Measurements from ENCODE around the gene CIRBP. TPM values are rescaled to one million over a fixed set of nuclear protein-coding genes. Genes with fewer than 3 reads are reported as not detected.

CIRBP gene
- total RNA-seq, 2 experiments from 2014 or later: 167 to 183 TPM

GRCh38 chr19:1256646-1257474 lies 12.3 kb upstream of the CIRBP start:
- peaks cover 44% of the 10 kb centered on the region for H3K4me1 Mint-ChIP-seq (ENCODE audit: low read depth)
- H3K9me3 Mint-ChIP-seq: no peaks in the 10 kb centered on the region
- H3K36me3 Mint-ChIP-seq (ENCODE audit: low read depth): peaks cover 23% of the 10 kb centered on the region
- no peak for DNase-seq
- no peak overlapping the region for H3K4me3 Mint-ChIP-seq
- intact Hi-C loops (cut with micrococcal nuclease): no loop called here
- no peaks in the 10 kb centered on the region for H3K27me3 Mint-ChIP-seq (ENCODE audit: low read depth)
- CTCF ChIA-PET: interaction anchor here (1.5 to 1.9 kb wide), 2 partner anchors 10 to 12 kb away, joined by 6 read pairs; no protein-coding TSS in a partner anchor
- H3K27ac Mint-ChIP-seq: peak overlapping the region; percentile 70

- peak overlapping the region; percentile 42 for H3K4me3 Mint-ChIP-seq
- H3K9me3 Mint-ChIP-seq: no peaks in the 10 kb centered on the region
- intact Hi-C loops (cut with micrococcal nuclease): no loop called here
- CTCF ChIA-PET: no interaction called here
- peak overlapping the region; percentile 97 for H3K27ac Mint-ChIP-seq
- peaks cover 48% of the 10 kb centered on the region for H3K4me1 Mint-ChIP-seq (ENCODE audit: low read depth)
- no peaks in the 10 kb centered on the region for H3K27me3 Mint-ChIP-seq (ENCODE audit: low read depth)
- H3K36me3 Mint-ChIP-seq (ENCODE audit: low read depth): peaks cover 21% of the 10 kb centered on the region
- no peak for DNase-seq
Observed at GRCh38 chr19:1257475-1258162, 11.5 kb upstream of the CIRBP start.

- intact Hi-C loops (cut with micrococcal nuclease): no loop called here
- Mint-ChIP-seq H3K4me3 (peak overlapping the region; percentile 49), H3K27ac (peak overlapping the region; percentile 97), H3K4me1 (ENCODE audit: low read depth) (peaks cover 52% of the 10 kb centered on the region), H3K27me3 (ENCODE audit: low read depth) (no peaks in the 10 kb centered on the region), H3K9me3 (no peaks in the 10 kb centered on the region), H3K36me3 (ENCODE audit: low read depth) (peaks cover 21% of the 10 kb centered on the region)
- DNase-seq: no peak
- CTCF ChIA-PET: no interaction called here
Observed at GRCh38 chr19:1258163-1258492, 11.0 kb upstream of the CIRBP start.

- intact Hi-C loops (cut with micrococcal nuclease): loop anchor here (1.0 kb wide), 1 partner anchor 9 kb away; no protein-coding TSS in a partner anchor
- H3K9me3 Mint-ChIP-seq: no peaks in the 10 kb centered on the region
- peak overlapping the region; percentile 97 for H3K27ac Mint-ChIP-seq
- no peak for DNase-seq
- CTCF ChIA-PET: interaction anchor here (0.7 to 11.1 kb wide), 2 partner anchors 10 to 15 kb away, joined by 3 to 233 read pairs; partner anchors contain the start of genes ATP5F1D and CIRBP
- H3K4me1 Mint-ChIP-seq (ENCODE audit: low read depth): peaks cover 51% of the 10 kb centered on the region
- no peaks in the 10 kb centered on the region for H3K27me3 Mint-ChIP-seq (ENCODE audit: low read depth)
- peak overlapping the region; percentile 92 for H3K4me3 Mint-ChIP-seq
- H3K36me3 Mint-ChIP-seq (ENCODE audit: low read depth): peaks cover 17% of the 10 kb centered on the region
Observed at GRCh38 chr19:1258707-1259205, 10.4 kb upstream of the CIRBP start.

- Mint-ChIP-seq H3K27me3 (ENCODE audit: low read depth) (no peaks in the 10 kb centered on the region), H3K36me3 (ENCODE audit: low read depth) (peaks cover 17% of the 10 kb centered on the region), H3K4me3 (peak overlapping the region; percentile 92), H3K27ac (peak overlapping the region; percentile 97), H3K9me3 (no peaks in the 10 kb centered on the region), H3K4me1 (ENCODE audit: low read depth) (peaks cover 49% of the 10 kb centered on the region)
- peak; percentile 80 for DNase-seq
- intact Hi-C loops (cut with micrococcal nuclease): loop anchor here (1.0 kb wide), 1 partner anchor 10 kb away; no protein-coding TSS in a partner anchor
- CTCF ChIA-PET: interaction anchor here (0.7 to 11.1 kb wide), 2 partner anchors 9 to 16 kb away, joined by 3 to 233 read pairs; partner anchors contain the start of genes ATP5F1D and CIRBP
Observed at GRCh38 chr19:1259206-1259875, 9.8 kb upstream of the CIRBP start.

GRCh38 chr19:1259876-1260748 lies 9.0 kb upstream of the CIRBP start:
- CTCF ChIA-PET: interaction anchor here (11.1 kb wide), 1 partner anchor 16 kb away, joined by 233 read pairs; the partner anchor contains the start of gene ATP5F1D
- Mint-ChIP-seq H3K9me3 (no peaks in the 10 kb centered on the region), H3K27ac (peak overlapping the region; percentile 97), H3K4me1 (ENCODE audit: low read depth) (peaks cover 44% of the 10 kb centered on the region), H3K36me3 (ENCODE audit: low read depth) (peaks cover 11% of the 10 kb centered on the region), H3K27me3 (ENCODE audit: low read depth) (no peaks in the 10 kb centered on the region), H3K4me3 (peak overlapping the region; percentile 92)
- peak; percentile 70 for DNase-seq
- intact Hi-C loops (cut with micrococcal nuclease): loop anchor here (1.0 to 5.0 kb wide), 3 partner anchors 8 to 648 kb away; no protein-coding TSS in a partner anchor

- peaks cover 11% of the 10 kb centered on the region for H3K36me3 Mint-ChIP-seq (ENCODE audit: low read depth)
- peaks cover 51% of the 10 kb centered on the region for H3K4me1 Mint-ChIP-seq (ENCODE audit: low read depth)
- no peaks in the 10 kb centered on the region for H3K9me3 Mint-ChIP-seq
- H3K4me3 Mint-ChIP-seq: peak overlapping the region; percentile 92
- no peaks in the 10 kb centered on the region for H3K27me3 Mint-ChIP-seq (ENCODE audit: low read depth)
- CTCF ChIA-PET: interaction anchor here (0.7 to 11.1 kb wide), 3 partner anchors 8 to 23 kb away, joined by 3 to 233 read pairs (median 3); partner anchors contain the start of gene ATP5F1D
- peak; percentile 97 for DNase-seq
- peak overlapping the region; percentile 97 for H3K27ac Mint-ChIP-seq
- intact Hi-C loops (cut with micrococcal nuclease): loop anchor here (1.0 to 5.0 kb wide), 3 partner anchors 8 to 649 kb away; partner anchors contain the start of gene CIRBP
Observed at GRCh38 chr19:1260749-1261537, 8.2 kb upstream of the CIRBP start.

DNA sequence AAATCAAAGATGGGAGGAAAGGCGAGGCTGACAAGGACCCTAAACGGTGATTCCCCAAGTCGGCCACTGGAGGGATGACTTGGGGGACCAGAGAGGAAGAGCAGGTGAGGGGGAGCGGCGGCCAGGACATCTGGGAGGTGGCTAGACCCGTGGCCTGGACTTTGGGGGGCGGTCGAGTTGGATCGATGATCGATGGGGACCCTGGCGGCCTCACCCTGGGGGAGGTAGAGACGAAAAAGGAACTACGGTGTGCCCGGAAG lies 7.7 kb upstream of the CIRBP start:
- peaks cover 11% of the 10 kb centered on the region for H3K36me3 Mint-ChIP-seq (ENCODE audit: low read depth)
- DNase-seq: no peak
- H3K4me3 Mint-ChIP-seq: peak overlapping the region; percentile 92
- peaks cover 50% of the 10 kb centered on the region for H3K4me1 Mint-ChIP-seq (ENCODE audit: low read depth)
- H3K27ac Mint-ChIP-seq: peak overlapping the region; percentile 94
- no peaks in the 10 kb centered on the region for H3K9me3 Mint-ChIP-seq
- intact Hi-C loops (cut with micrococcal nuclease): loop anchor here (1.0 to 5.0 kb wide), 2 partner anchors 8 to 649 kb away; partner anchors contain the start of gene CIRBP
- H3K27me3 Mint-ChIP-seq (ENCODE audit: low read depth): no peaks in the 10 kb centered on the region
- CTCF ChIA-PET: interaction anchor here (0.7 to 11.1 kb wide), 3 partner anchors 9 to 23 kb away, joined by 3 to 233 read pairs (median 3); partner anchors contain the start of gene ATP5F1D

DNA sequence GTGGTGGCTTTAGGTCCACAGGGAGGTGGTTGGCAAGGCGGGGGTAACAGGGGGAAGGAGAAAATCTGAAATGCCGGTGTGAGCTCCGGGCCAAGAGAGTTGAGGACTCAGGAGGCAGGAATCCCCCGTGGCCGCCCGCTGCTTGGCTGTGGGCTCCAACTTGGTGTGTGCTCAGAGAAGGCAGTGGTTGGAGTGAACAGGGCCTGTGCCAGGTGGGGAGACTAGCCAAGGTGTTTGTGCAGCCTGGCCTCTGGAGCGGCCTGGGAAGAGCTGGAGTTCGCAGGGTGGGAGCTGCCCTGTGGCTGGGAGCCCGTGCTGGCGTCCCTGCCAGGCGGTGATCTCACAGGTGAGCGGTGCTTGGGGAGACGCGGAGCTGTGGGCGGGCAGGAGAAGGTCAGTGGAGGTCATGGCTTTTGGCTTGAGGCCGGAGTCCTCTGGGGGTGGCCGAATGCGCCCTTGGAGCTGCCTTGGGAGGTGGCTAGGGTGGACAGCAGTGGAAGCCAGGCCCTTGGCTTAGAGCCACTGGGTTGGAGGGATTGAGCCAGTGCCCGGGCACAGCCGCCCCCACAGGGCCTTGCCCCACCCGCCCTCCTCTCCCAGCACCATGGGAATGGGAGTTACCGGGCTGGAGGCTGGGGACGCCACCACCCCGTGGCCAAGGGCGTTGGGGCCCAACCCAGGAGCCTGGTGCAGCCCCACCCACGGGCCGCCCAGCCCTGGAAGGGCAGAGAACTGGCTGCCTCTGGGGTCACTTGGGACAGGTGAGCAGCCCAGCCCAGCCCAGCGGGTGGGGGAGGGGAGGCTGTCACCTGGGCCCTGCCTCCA lies 7.1 kb upstream of the CIRBP start:
- H3K4me1 Mint-ChIP-seq (ENCODE audit: low read depth): peaks cover 50% of the 10 kb centered on the region
- peak overlapping the region; percentile 92 for H3K4me3 Mint-ChIP-seq
- H3K27ac Mint-ChIP-seq: peak overlapping the region; percentile 94
- CTCF ChIA-PET: interaction anchor here (1.2 to 11.1 kb wide), 2 partner anchors 9 to 18 kb away, joined by 3 to 233 read pairs; partner anchors contain the start of gene ATP5F1D
- no peaks in the 10 kb centered on the region for H3K9me3 Mint-ChIP-seq
- H3K27me3 Mint-ChIP-seq (ENCODE audit: low read depth): no peaks in the 10 kb centered on the region
- no peak for DNase-seq
- peaks cover 11% of the 10 kb centered on the region for H3K36me3 Mint-ChIP-seq (ENCODE audit: low read depth)
- intact Hi-C loops (cut with micrococcal nuclease): loop anchor here (1.0 to 5.0 kb wide), 2 partner anchors 7 to 650 kb away; partner anchors contain the start of gene CIRBP

- Mint-ChIP-seq H3K4me1 (ENCODE audit: low read depth) (peaks cover 52% of the 10 kb centered on the region), H3K27me3 (ENCODE audit: low read depth) (no peaks in the 10 kb centered on the region), H3K27ac (no peak overlapping the region), H3K9me3 (no peaks in the 10 kb centered on the region), H3K36me3 (ENCODE audit: low read depth) (peaks cover 7% of the 10 kb centered on the region), H3K4me3 (peak overlapping the region; percentile 49)
- no peak for DNase-seq
- CTCF ChIA-PET: interaction anchor here (11.1 kb wide), 1 partner anchor 19 kb away, joined by 233 read pairs; the partner anchor contains the start of gene ATP5F1D
- intact Hi-C loops (cut with micrococcal nuclease): loop anchor here (5.0 kb wide), 1 partner anchor 650 kb away; no protein-coding TSS in a partner anchor
Observed at GRCh38 chr19:1262623-1263123, 6.5 kb upstream of the CIRBP start.
